Caco-2 (cell line): ENCODE results near the gene TFIP11. TPM values are rescaled to one million over a fixed set of nuclear protein-coding genes. Genes with fewer than 3 reads are reported as not detected.

ENCODE experiments used
- BruUV-seq: library from RNA; stranded (reverse); fragments of 400-500 nt; replicated peaks from 2 replicates; lab custom pipeline; 2021; lab: Mats Ljungman, UMichigan
- CTCF ChIA-PET: fragments of 300-600 bp; sonication (Branson Sonifier 250); formaldehyde crosslinking; loops from one replicate; lab custom pipeline; 2022; ENCODE audit warnings: antibody characterized with exemption; lab: Charles Lee
- POLR2A ChIA-PET: fragments of 300-600 bp; sonication (Branson Sonifier 250); formaldehyde crosslinking; loops from one replicate; lab custom pipeline; 2022; ENCODE audit warnings: antibody characterized with exemption; lab: Charles Lee
- DNase-seq, 2 experiments: peaks; one replicate each; pipeline versions ENCODE4 v3.0.0 to v3.0.0-alpha.2; 2020 to 2022
- H3K27me3 ChIP-seq: replicated peaks from 2 replicates; pipeline ENCODE4 v1.6.0; 2011; ENCODE audit warnings: low read length; ENCODE audit not compliant: control insufficient read depth, insufficient read depth
- H3K36me3 ChIP-seq: 2 replicates; pipeline ENCODE4 v1.5.1; 2011; ENCODE audit warnings: low read length; ENCODE audit not compliant: control insufficient read depth, insufficient read depth
- H3K4me1 ChIP-seq: fragments of 250-450 bp; sonication (Bioruptor Pico); 2 replicates; pipeline ENCODE4 v1.5.1; 2020; ENCODE audit warnings: mild to moderate bottlenecking
- H3K4me3 ChIP-seq: 2 replicates; pipeline ENCODE4 v1.5.1; 2011; ENCODE audit warnings: low read depth, mild to moderate bottlenecking, control low read depth, low read length
- H3K9me3 ChIP-seq: fragments of 250-450 bp; sonication (Bioruptor Pico); 2 replicates; pipeline ENCODE4 v1.5.1; 2020; ENCODE audit warnings: mild to moderate bottlenecking, moderate library complexity
- H3K27ac Mint-ChIP-seq: one replicate; pipeline ENCODE4 v1.8.0; 2022; ENCODE audit warnings: mixed read lengths; ENCODE audit not compliant: unreplicated experiment
- H3K27me3 Mint-ChIP-seq: one replicate; pipeline ENCODE4 v1.8.0; 2022; ENCODE audit warnings: mixed read lengths; ENCODE audit not compliant: insufficient read depth, unreplicated experiment
- H3K36me3 Mint-ChIP-seq: one replicate; pipeline ENCODE4 v1.8.0; 2022; ENCODE audit warnings: mild to moderate bottlenecking, mixed read lengths; ENCODE audit not compliant: insufficient read depth, unreplicated experiment
- H3K4me1 Mint-ChIP-seq: one replicate; pipeline ENCODE4 v1.8.0; 2022; ENCODE audit warnings: low read depth, mixed read lengths; ENCODE audit not compliant: unreplicated experiment
- H3K4me3 Mint-ChIP-seq: one replicate; pipeline ENCODE4 v1.8.0; 2022; ENCODE audit warnings: mild to moderate bottlenecking, moderate library complexity, mixed read lengths; ENCODE audit not compliant: unreplicated experiment
- H3K9me3 Mint-ChIP-seq: one replicate; pipeline ENCODE4 v1.8.0; 2022; ENCODE audit warnings: mixed read lengths; ENCODE audit not compliant: unreplicated experiment
- CTCF ChIP-seq, 2 experiments: fragments of 200-600 bp in 1 of 2; IDR thresholded peaks; 1 replicate in 1 of 2; 2 replicates in 1 of 2; pipeline versions ENCODE4 v1.5.1 to v1.8.0; 2011 to 2022; ENCODE audit warnings: antibody characterized with exemption in 1 of 2, control low read depth in 1 of 2, inconsistent platforms in 1 of 2, low read depth in 1 of 2, low read length in 1 of 2, mild to moderate bottlenecking in 1 of 2, moderate library complexity in 1 of 2; ENCODE audit not compliant: insufficient read depth in 1 of 2, severe bottlenecking in 1 of 2, unreplicated experiment in 1 of 2
- intact Hi-C: fragments of 100-400 bp; cut with micrococcal nuclease; formaldehyde crosslinking; loops from one replicate; pipeline ENCODE4 v1.10.0; 2022; ENCODE audit not compliant: unreplicated experiment
- total RNA-seq: library from RNA; stranded (reverse); gene quantifications from 2 replicates; pipeline ENCODE4 v1.2.3, GENCODE V29; 2022

The TFIP11 gene
- total RNA-seq, 1 experiment from 2014 or later, result 27.7 TPM

GRCh38 chr22:26551568-26551967 is 39.3 kb upstream of the TFIP11 start:
- Mint-ChIP-seq H3K27ac (no peak overlapping the region), H3K9me3 (no peaks in the 10 kb centered on the region), H3K36me3 (peaks cover 6% of the 10 kb centered on the region), H3K27me3 (no peaks in the 10 kb centered on the region), H3K4me3 (no peak overlapping the region), H3K4me1 (peaks cover 6% of the 10 kb centered on the region)
- H3K27me3 ChIP-seq, result no peaks in the 10 kb centered on the region
- intact Hi-C loops, result no loop called here
- H3K9me3 ChIP-seq, result no peaks in the 10 kb centered on the region
- no TSS peak for BruUV-seq
- POLR2A ChIA-PET, result no interaction called here
- CTCF ChIA-PET, result no interaction called here
- H3K4me3 ChIP-seq, result no peak overlapping the region
- H3K4me1 ChIP-seq, result no peaks in the 10 kb centered on the region
- DNase-seq, result no peak
- no peaks in the 10 kb centered on the region for H3K36me3 ChIP-seq
- TF ChIP-seq CTCF (IDR thresholded peaks at IDR 0.05; ENCODE audit: insufficient read depth in 1 of 2, low read depth in 1 of 2, low read length in 1 of 2, severe bottlenecking in 1 of 2, unreplicated experiment in 1 of 2), result no peak

- ChIA-PET POLR2A (no interaction called here), CTCF (no interaction called here)
- Histone ChIP-seq H3K9me3 (no peaks in the 10 kb centered on the region), H3K4me1 (no peaks in the 10 kb centered on the region), H3K36me3 (no peaks in the 10 kb centered on the region), H3K4me3 (no peak overlapping the region), H3K27me3 (no peaks in the 10 kb centered on the region)
- H3K27me3 Mint-ChIP-seq, result no peaks in the 10 kb centered on the region
- DNase-seq, result no peak
- peaks cover 6% of the 10 kb centered on the region for H3K4me1 Mint-ChIP-seq
- H3K9me3 Mint-ChIP-seq, result no peaks in the 10 kb centered on the region
- no peak overlapping the region for H3K4me3 Mint-ChIP-seq
- TF ChIP-seq CTCF (IDR thresholded peaks at IDR 0.05; ENCODE audit: insufficient read depth in 1 of 2, low read depth in 1 of 2, low read length in 1 of 2, severe bottlenecking in 1 of 2, unreplicated experiment in 1 of 2), result no peak
- no peak overlapping the region for H3K27ac Mint-ChIP-seq
- H3K36me3 Mint-ChIP-seq, result peaks cover 6% of the 10 kb centered on the region
- no TSS peak for BruUV-seq
- intact Hi-C loops, result no loop called here
These were observed 38.3 kb upstream of the TFIP11 start for GRCh38 chr22:26550498-26551033.

GRCh38 chr22:26549902-26550497 is 37.7 kb upstream of the TFIP11 start:
- no peak for DNase-seq
- Mint-ChIP-seq H3K27ac (no peak overlapping the region), H3K36me3 (peaks cover 6% of the 10 kb centered on the region), H3K4me1 (peaks cover 6% of the 10 kb centered on the region), H3K27me3 (no peaks in the 10 kb centered on the region), H3K9me3 (no peaks in the 10 kb centered on the region), H3K4me3 (no peak overlapping the region)
- CTCF ChIA-PET, result no interaction called here
- no peaks in the 10 kb centered on the region for H3K36me3 ChIP-seq
- no peak overlapping the region for H3K4me3 ChIP-seq
- H3K4me1 ChIP-seq, result no peaks in the 10 kb centered on the region
- H3K9me3 ChIP-seq, result no peaks in the 10 kb centered on the region
- intact Hi-C loops, result no loop called here
- no TSS peak for BruUV-seq
- no peak for TF ChIP-seq CTCF (IDR thresholded peaks at IDR 0.05; ENCODE audit: insufficient read depth in 1 of 2, low read depth in 1 of 2, low read length in 1 of 2, severe bottlenecking in 1 of 2, unreplicated experiment in 1 of 2)
- H3K27me3 ChIP-seq, result no peaks in the 10 kb centered on the region
- POLR2A ChIA-PET, result no interaction called here
